Measurements from ENCODE around the gene FAM107A. TPM values are rescaled to one million over a fixed set of nuclear protein-coding genes. Genes with fewer than 3 reads are reported as not detected.

Gene FAM107A
- polyA plus RNA-seq, 1 donor from 2014 or later = 0.16 TPM

- H3K9me3 ChIP-seq (ENCODE audit: low read length) = no peaks in the 10 kb centered on the region
- H3K9me2 ChIP-seq (ENCODE audit: insufficient read depth, low read length) = no peaks in the 10 kb centered on the region
- no peaks in the 10 kb centered on the region for H3K36me3 ChIP-seq (ENCODE audit: insufficient read depth, low read length)
- H2AFZ ChIP-seq (ENCODE audit: low read depth, low read length) = no peak overlapping the region
- TF ChIP-seq CTCF (IDR thresholded peaks at IDR 0.05; ENCODE audit: poor library complexity, severe bottlenecking) (no peak), MXI1 (conservative IDR thresholded peaks at IDR 0.05; ENCODE audit: poor library complexity, severe bottlenecking) (no peak), POLR2AphosphoS5 (IDR thresholded peaks at IDR 0.05) (no peak), RAD21 (conservative IDR thresholded peaks at IDR 0.05) (no peak), EZH2 (IDR thresholded peaks at IDR 0.05; ENCODE audit: borderline replicate concordance, insufficient read depth, low read length, poor library complexity, severe bottlenecking) (no peak), REST (IDR thresholded peaks at IDR 0.05; ENCODE audit: borderline replicate concordance) (no peak), EP300 (conservative IDR thresholded peaks at IDR 0.05; ENCODE audit: poor library complexity, severe bottlenecking) (no peak), TAF1 (IDR thresholded peaks at IDR 0.05; ENCODE audit: low read depth) (no peak), SMC3 (conservative IDR thresholded peaks at IDR 0.05; ENCODE audit: poor library complexity) (no peak)
- no peaks in the 10 kb centered on the region for H4K20me1 ChIP-seq (ENCODE audit: insufficient read depth)
- H3K79me2 ChIP-seq (replicated peaks; ENCODE audit: insufficient read depth, low read length) = no peaks in the 10 kb centered on the region
- no peak overlapping the region for H3K4me3 ChIP-seq (ENCODE audit: low read length)
- no peaks in the 10 kb centered on the region for H3F3A ChIP-seq (ENCODE audit: insufficient read depth, low read length, poor library complexity, severe bottlenecking)
- H3K27me3 ChIP-seq (ENCODE audit: insufficient read depth, low read depth, low read length) = no peaks in the 10 kb centered on the region
- H3K9ac ChIP-seq (ENCODE audit: low read length) = no peak overlapping the region
- H3K4me2 ChIP-seq (ENCODE audit: low read length) = no peak overlapping the region
- H3K27ac ChIP-seq (ENCODE audit: low read length) = no peak overlapping the region
Observed at GRCh38 chr3:58623478-58623877, 46.3 kb upstream of the FAM107A start.

- no peak for TF ChIP-seq MXI1 (conservative IDR thresholded peaks at IDR 0.05; ENCODE audit: poor library complexity, severe bottlenecking)
- no peak for TF ChIP-seq SMC3 (conservative IDR thresholded peaks at IDR 0.05; ENCODE audit: poor library complexity)
- no peak for TF ChIP-seq REST (IDR thresholded peaks at IDR 0.05; ENCODE audit: borderline replicate concordance)
- TF ChIP-seq TAF1 (IDR thresholded peaks at IDR 0.05; ENCODE audit: low read depth) = no peak
- TF ChIP-seq RAD21 (conservative IDR thresholded peaks at IDR 0.05) = no peak
- no peak overlapping the region for H3K4me3 ChIP-seq (ENCODE audit: low read length)
- no peaks in the 10 kb centered on the region for H3K9me3 ChIP-seq (ENCODE audit: low read length)
Observed at GRCh38 chr3:58622892-58623291, 45.7 kb upstream of the FAM107A start.

More at GRCh38 chr3:58622892-58623291, 45.7 kb upstream of the FAM107A start:
- Histone ChIP-seq H4K20me1 (ENCODE audit: insufficient read depth) (no peaks in the 10 kb centered on the region), H3K27ac (ENCODE audit: low read length) (no peak overlapping the region), H3K27me3 (ENCODE audit: insufficient read depth, low read depth, low read length) (no peaks in the 10 kb centered on the region), H3K9ac (ENCODE audit: low read length) (no peak overlapping the region), H3K4me2 (ENCODE audit: low read length) (no peak overlapping the region), H2AFZ (ENCODE audit: low read depth, low read length) (no peak overlapping the region), H3K79me2 (replicated peaks; ENCODE audit: insufficient read depth, low read length) (no peaks in the 10 kb centered on the region), H3K9me2 (ENCODE audit: insufficient read depth, low read length) (no peaks in the 10 kb centered on the region), H3K36me3 (ENCODE audit: insufficient read depth, low read length) (no peaks in the 10 kb centered on the region), H3F3A (ENCODE audit: insufficient read depth, low read length, poor library complexity, severe bottlenecking) (no peaks in the 10 kb centered on the region)

Measured in neural cell (in vitro differentiated cells).